ENCODE measurements around the gene ST6GALNAC3. TPM values are rescaled to one million over a fixed set of nuclear protein-coding genes. Genes with fewer than 3 reads are reported as not detected.

The ST6GALNAC3 gene
- total and polyA plus RNA-seq, 3 donors from 2014 or later: 0.46 to 0.87 (median 0.74) TPM

DNA sequence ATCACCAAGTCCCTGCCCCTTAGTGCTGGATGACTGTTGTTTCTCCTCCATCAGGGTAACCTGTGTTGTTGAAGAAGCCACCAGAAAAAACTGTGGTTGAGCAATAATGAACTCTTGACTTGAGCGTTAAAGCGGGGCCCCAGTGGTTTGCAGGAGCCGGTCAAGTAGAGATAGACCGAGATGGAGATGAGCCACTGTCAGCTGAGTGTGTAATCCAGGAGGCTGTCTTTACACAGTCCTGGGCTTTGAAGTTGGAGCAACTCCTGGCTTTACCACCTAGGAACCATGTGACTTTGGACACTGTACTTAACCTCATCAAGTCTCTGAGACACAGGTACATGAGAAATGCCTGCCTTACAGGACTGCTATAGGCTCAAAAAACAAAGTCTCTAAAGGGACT lies 158.1 kb downstream of the ST6GALNAC3 start:
- TF ChIP-seq, protein P1, sequence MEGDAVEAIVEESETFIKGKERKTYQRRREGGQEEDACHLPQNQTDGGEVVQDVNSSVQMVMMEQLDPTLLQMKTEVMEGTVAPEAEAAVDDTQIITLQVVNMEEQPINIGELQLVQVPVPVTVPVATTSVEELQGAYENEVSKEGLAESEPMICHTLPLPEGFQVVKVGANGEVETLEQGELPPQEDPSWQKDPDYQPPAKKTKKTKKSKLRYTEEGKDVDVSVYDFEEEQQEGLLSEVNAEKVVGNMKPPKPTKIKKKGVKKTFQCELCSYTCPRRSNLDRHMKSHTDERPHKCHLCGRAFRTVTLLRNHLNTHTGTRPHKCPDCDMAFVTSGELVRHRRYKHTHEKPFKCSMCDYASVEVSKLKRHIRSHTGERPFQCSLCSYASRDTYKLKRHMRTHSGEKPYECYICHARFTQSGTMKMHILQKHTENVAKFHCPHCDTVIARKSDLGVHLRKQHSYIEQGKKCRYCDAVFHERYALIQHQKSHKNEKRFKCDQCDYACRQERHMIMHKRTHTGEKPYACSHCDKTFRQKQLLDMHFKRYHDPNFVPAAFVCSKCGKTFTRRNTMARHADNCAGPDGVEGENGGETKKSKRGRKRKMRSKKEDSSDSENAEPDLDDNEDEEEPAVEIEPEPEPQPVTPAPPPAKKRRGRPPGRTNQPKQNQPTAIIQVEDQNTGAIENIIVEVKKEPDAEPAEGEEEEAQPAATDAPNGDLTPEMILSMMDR (IDR thresholded peaks at IDR 0.05): no peak
- TF ChIP-seq POLR2A (IDR thresholded peaks at IDR 0.05): no peak
- DNase-seq: no peak
- WGBS, 2 donors: 86 to 96% methylated on average over 4 of the region's 4 CpGs
- no peaks in the 10 kb centered on the region for H3K36me3 ChIP-seq (ENCODE audit: low read depth, missing control alignments)
- no peaks in the 10 kb centered on the region for H3K27me3 ChIP-seq
- H3K4me1 ChIP-seq: no peaks in the 10 kb centered on the region
- H3K4me3 ChIP-seq: no peak overlapping the region
- no peaks in the 10 kb centered on the region for H3K9me3 ChIP-seq
- intact Hi-C loops (cut with DNase I; ENCODE audit: low total_unique reads): no loop called here
- H3K27ac ChIP-seq: no peak overlapping the region

DNA sequence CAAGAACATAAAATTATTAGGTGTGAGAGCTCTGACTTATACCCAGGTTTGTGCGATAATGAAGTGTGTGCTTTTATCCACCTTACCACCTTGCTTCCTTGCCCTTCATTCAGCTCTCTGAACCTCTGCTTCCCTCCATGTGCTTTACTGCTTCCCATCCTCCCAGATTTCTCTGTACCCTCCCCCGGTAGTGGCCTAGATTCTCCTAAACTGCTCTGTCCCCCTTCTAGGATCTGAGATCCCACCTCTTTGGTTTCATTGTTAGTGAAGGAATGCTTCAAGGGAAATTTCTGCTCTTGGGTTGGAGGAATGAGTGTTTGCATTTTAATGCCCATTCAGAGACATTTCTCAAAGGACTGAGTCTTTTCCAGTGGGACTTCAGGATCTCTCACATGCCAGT lies 159.5 kb downstream of the ST6GALNAC3 start:
- Histone ChIP-seq H3K4me3 (no peak overlapping the region), H3K27ac (no peak overlapping the region), H3K27me3 (no peaks in the 10 kb centered on the region), H3K36me3 (ENCODE audit: low read depth, missing control alignments) (no peaks in the 10 kb centered on the region), H3K4me1 (no peaks in the 10 kb centered on the region), H3K9me3 (no peaks in the 10 kb centered on the region)
- no peak for DNase-seq
- WGBS, 2 donors: 81 to 84% methylated on average over 2 of the region's 2 CpGs
- intact Hi-C loops (cut with DNase I; ENCODE audit: low total_unique reads): no loop called here
- TF ChIP-seq POLR2A (IDR thresholded peaks at IDR 0.05): no peak
- TF ChIP-seq, protein P1 (IDR thresholded peaks at IDR 0.05): no peak

DNA sequence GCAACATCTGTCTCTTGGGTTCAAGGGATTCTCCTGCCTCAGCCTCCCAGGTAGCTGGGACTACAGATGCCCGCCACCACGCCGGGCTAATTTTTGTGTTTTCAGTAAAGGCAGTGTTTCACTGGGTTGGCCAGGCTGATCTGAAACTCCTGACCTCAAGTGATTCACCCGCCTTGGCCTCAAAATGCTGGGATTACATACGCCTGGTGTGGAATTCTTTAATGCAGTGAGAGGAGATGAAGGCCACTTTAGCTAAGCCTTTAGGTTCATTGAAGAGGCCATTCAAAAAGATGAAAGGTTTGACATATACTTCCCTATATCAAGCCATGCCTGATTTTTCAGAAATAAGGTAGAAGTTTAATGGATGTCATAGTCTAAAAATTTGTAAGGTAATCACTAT lies 162.7 kb downstream of the ST6GALNAC3 start:
- intact Hi-C loops (cut with DNase I; ENCODE audit: low total_unique reads): no loop called here
- H3K27me3 ChIP-seq: no peaks in the 10 kb centered on the region
- TF ChIP-seq, protein P1 (IDR thresholded peaks at IDR 0.05): no peak
- TF ChIP-seq POLR2A (IDR thresholded peaks at IDR 0.05): no peak
- no peak overlapping the region for H3K27ac ChIP-seq
- DNase-seq: no peak
- no peaks in the 10 kb centered on the region for H3K36me3 ChIP-seq (ENCODE audit: low read depth, missing control alignments)
- WGBS, 2 donors: 91 to 94% methylated on average over 5 of the region's 5 CpGs
- H3K4me1 ChIP-seq: no peaks in the 10 kb centered on the region
- no peak overlapping the region for H3K4me3 ChIP-seq
- H3K9me3 ChIP-seq: no peaks in the 10 kb centered on the region

DNA sequence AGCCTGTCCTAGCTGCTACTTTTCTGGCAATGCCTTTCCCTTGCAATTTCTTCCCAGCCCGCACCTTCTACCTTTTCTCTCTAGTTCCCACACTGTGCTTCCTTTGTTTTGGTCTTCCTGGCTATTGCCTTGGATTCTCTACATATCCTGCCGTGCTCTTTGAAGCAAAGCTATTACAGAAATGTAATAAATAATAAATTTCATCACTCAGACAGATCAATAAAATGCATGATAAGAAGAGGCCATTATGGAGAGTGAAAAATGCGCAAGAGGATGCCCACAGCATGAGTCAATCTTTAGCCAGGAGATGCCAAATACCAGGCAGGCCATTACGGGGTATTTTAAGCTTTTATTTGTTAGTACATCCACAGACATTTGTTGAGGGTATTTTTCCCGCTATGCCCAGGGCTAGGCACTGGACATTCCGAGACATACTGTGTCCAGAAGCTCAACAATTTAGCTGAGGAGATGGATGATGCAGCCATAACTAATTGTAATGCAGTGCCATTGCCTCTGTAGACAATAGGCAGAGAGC lies 163.6 kb downstream of the ST6GALNAC3 start:
- no peak overlapping the region for H3K27ac ChIP-seq

More for the DNA sequence above, 163.6 kb downstream of the ST6GALNAC3 start:
- TF ChIP-seq, protein P1 (IDR thresholded peaks at IDR 0.05): no peak
- TF ChIP-seq POLR2A (IDR thresholded peaks at IDR 0.05): no peak
- no peaks in the 10 kb centered on the region for H3K27me3 ChIP-seq
- H3K4me3 ChIP-seq: no peak overlapping the region
- H3K36me3 ChIP-seq (ENCODE audit: low read depth, missing control alignments): no peaks in the 10 kb centered on the region
- intact Hi-C loops (cut with DNase I; ENCODE audit: low total_unique reads): no loop called here
- 84 to 91% methylated on average over 6 of the region's 6 CpGs for WGBS, 2 donors
- DNase-seq: no peak
- H3K4me1 ChIP-seq: no peaks in the 10 kb centered on the region
- H3K9me3 ChIP-seq: no peaks in the 10 kb centered on the region

All from testis (tissue), 3 donors.